HepG2 (cell line): ENCODE measurements around the gene C6orf136. TPM values are rescaled to one million over a fixed set of nuclear protein-coding genes. Genes with fewer than 3 reads are reported as not detected.

ENCODE experiments used
- ATAC-seq: fragments of 200-7000 bp; cut with Tn5 transposase; 3 replicates; pipeline ENCODE4 v1.9.1; 2020; ENCODE audit warnings: mild to moderate bottlenecking, moderate library complexity
- BruUV-seq: library from RNA; stranded (reverse); fragments of 400-500 nt; replicated peaks from 2 replicates; lab custom pipeline; 2021; lab: Mats Ljungman, UMichigan
- CTCF ChIA-PET: fragments of 300-600 bp; formaldehyde crosslinking; extraction: SDS; loops from one replicate; lab custom pipeline; 2021; ENCODE audit warnings: low total read pairs, inconsistent platforms, low intra/inter-chr PET ratio; lab: Yijun Ruan, JAX
- POLR2A ChIA-PET: fragments of 350-600 bp; sonication (Branson Sonifier 250); formaldehyde crosslinking; loops from one replicate; lab custom pipeline; 2020; ENCODE audit warnings: antibody characterized with exemption, inconsistent platforms; lab: Yijun Ruan, JAX
- DNase-seq: peaks from one replicate; pipeline ENCODE4 v3.0.0-alpha.2; 2015; ENCODE audit warnings: low spot score
- FAIRE-seq: peaks from 3 replicates; lab custom pipeline; 2011; peaks lifted over from hg19 to GRCh38; lab: Jason Lieb, UNC
- H2AFZ ChIP-seq: one replicate; pipeline ENCODE4 v1.6.1; 2011; ENCODE audit warnings: low read length, inconsistent platforms
- H3K27ac ChIP-seq: fragments of 300-600 bp; 3 replicates; pipeline ENCODE4 v1.8.0; 2011; ENCODE audit warnings: mixed run types, mild to moderate bottlenecking, mixed read lengths, low read length, inconsistent platforms; ENCODE audit not compliant: insufficient read depth; ENCODE audit errors: extremely low read length
- H3K27me3 ChIP-seq, 2 experiments: fragments of 200-600 bp in 1 of 2; 2 replicates in 1 of 2; 3 replicates in 1 of 2; pipeline versions ENCODE4 v1.6.0 to v1.8.0; 2011; ENCODE audit warnings: low read length in 2 of 2, mild to moderate bottlenecking in 2 of 2, moderate library complexity in 2 of 2, inconsistent platforms in 1 of 2; ENCODE audit not compliant: insufficient read depth in 2 of 2, control insufficient read depth in 1 of 2
- H3K36me3 ChIP-seq, 2 experiments: fragments of 200-600 bp in 1 of 2; replicated peaks in 1 of 2; 2 replicates in 1 of 2; 3 replicates in 1 of 2; pipeline versions ENCODE4 v1.5.1 to v1.8.0; 2011; ENCODE audit warnings: low read length in 2 of 2, inconsistent platforms in 1 of 2; ENCODE audit not compliant: insufficient read depth in 2 of 2, control insufficient read depth in 1 of 2
- H3K4me1 ChIP-seq: 2 replicates; pipeline ENCODE4 v1.5.1; 2012; ENCODE audit warnings: low read length, inconsistent platforms; ENCODE audit not compliant: insufficient read depth
- H3K4me2 ChIP-seq: 2 replicates; pipeline ENCODE4 v1.6.0; 2011; ENCODE audit warnings: low read depth, low read length, inconsistent platforms
- H3K4me3 ChIP-seq, 3 experiments: fragments of 200-600 bp in 1 of 3; sonication (generic), shearing (Covaris generic) in 1 of 3; replicated peaks in 1 of 3; 2 replicates each; pipeline ENCODE4 v1.5.1; 2011 to 2016; ENCODE audit warnings: low read length in 3 of 3, inconsistent platforms in 2 of 3, low read depth in 2 of 3, mild to moderate bottlenecking in 2 of 3, control low read depth in 1 of 3, mixed read lengths in 1 of 3; ENCODE audit not compliant: insufficient read depth in 1 of 3
- H3K79me2 ChIP-seq: one replicate; pipeline ENCODE4 v1.6.1; 2011; ENCODE audit warnings: low read length, inconsistent platforms; ENCODE audit not compliant: insufficient read depth
- H3K9ac ChIP-seq: 2 replicates; pipeline ENCODE4 v1.6.0; 2011; ENCODE audit warnings: mild to moderate bottlenecking, low read depth, low read length, inconsistent platforms; ENCODE audit not compliant: insufficient read depth
- H3K9me3 ChIP-seq: 2 replicates; pipeline ENCODE4 v1.5.1; 2012; ENCODE audit warnings: mild to moderate bottlenecking, low read length
- H4K20me1 ChIP-seq: 2 replicates; pipeline ENCODE4 v1.6.0; 2011; ENCODE audit warnings: inconsistent platforms, mild to moderate bottlenecking, low read length, moderate library complexity; ENCODE audit not compliant: insufficient read depth
- ATF5 ChIP-seq: sonication (generic); formaldehyde crosslinking; IDR thresholded peaks from 2 replicates; pipeline ENCODE4 v1.4.0; 2020; ENCODE audit warnings: mild to moderate bottlenecking, low read depth, missing genetic modification reagents
- CCAR2 ChIP-seq: fragments of 200-400 bp; formaldehyde crosslinking; optimal IDR thresholded peaks from 2 replicates; pipeline ENCODE3; 2018; ENCODE audit warnings: low read depth, mild to moderate bottlenecking, low read length, moderate library complexity
- CEBPB ChIP-seq: IDR thresholded peaks from 2 replicates; pipeline ENCODE4 v1.6.1; 2011; ENCODE audit warnings: low read depth, low read length, improper control_type of control experiment, borderline replicate concordance
- FOXP4 ChIP-seq: sonication (generic); formaldehyde crosslinking; IDR thresholded peaks from 2 replicates; pipeline ENCODE4 v1.4.0; 2020; ENCODE audit warnings: missing genetic modification reagents
- PBX3 ChIP-seq: sonication (generic); formaldehyde crosslinking; IDR thresholded peaks from 2 replicates; pipeline ENCODE4 v1.8.1; 2023; ENCODE audit warnings: missing genetic modification reagents, inconsistent platforms, borderline replicate concordance
- RBAK ChIP-seq: sonication (generic); formaldehyde crosslinking; IDR thresholded peaks from 2 replicates; pipeline ENCODE4 v1.5.1; 2020; ENCODE audit warnings: mild to moderate bottlenecking, missing genetic modification reagents
- ZBTB37 ChIP-seq: sonication (generic); formaldehyde crosslinking; IDR thresholded peaks from 2 replicates; pipeline ENCODE4 v1.4.0; 2020; ENCODE audit warnings: mild to moderate bottlenecking, missing genetic modification reagents
- ZNF275 ChIP-seq: sonication (generic); formaldehyde crosslinking; IDR thresholded peaks from 2 replicates; pipeline ENCODE4 v1.8.0; 2022; ENCODE audit warnings: missing genetic modification reagents, mild to moderate bottlenecking, inconsistent platforms, borderline replicate concordance
- ZNF280D ChIP-seq: sonication (generic); formaldehyde crosslinking; IDR thresholded peaks from 2 replicates; pipeline ENCODE4 v1.5.1; 2020; ENCODE audit warnings: mild to moderate bottlenecking, missing genetic modification reagents
- WGBS: methylation state at CpG from one replicate; pipeline ENCODE4 v1.1.6; 2017; ENCODE audit warnings: low lambda C conversion rate; 5-methylcytosine and 5-hydroxymethylcytosine counted together
- in situ Hi-C: cut with HindIII; loops from 2 replicates; pipeline ENCODE4 v1.10.0; 2017; ENCODE audit warnings: low pct_unique_long_range_greater_than_20kb; ENCODE audit not compliant: extremely low pct_ligation_motif_present
- intact Hi-C: fragments of 100-400 bp; cut with micrococcal nuclease; formaldehyde crosslinking; loops from one replicate; pipeline ENCODE4 v1.10.0; 2022; ENCODE audit not compliant: unreplicated experiment
- polyA plus RNA-seq, 8 experiments: library from polyadenylated mRNA; depleted of rRNA in 3 of 8; stranded (reverse) in 7 of 8; unstranded in 1 of 8; fragments of >200 nt; fragmentation: Illumina TruSeq in 4 of 8; extraction: Trizol in 4 of 8; gene quantifications; 2 replicates each; pipeline versions ENCODE4 v1.2.1 to v1.2.3, GENCODE V29; 2011 to 2016; ENCODE audit warnings: low read depth in 4 of 8, missing spikeins in 1 of 8, mixed read lengths in 1 of 8; ENCODE audit not compliant: insufficient read depth in 1 of 8
- total RNA-seq, 5 experiments: library from RNA; depleted of rRNA; stranded (reverse); fragments of >200 nt; fragmentation: Illumina TruSeq; extraction: Trizol; gene quantifications; 2 replicates each; pipeline ENCODE4 v1.2.3, GENCODE V29; 2016; ENCODE audit warnings: low read depth in 1 of 5

C6orf136 gene
- total and polyA plus RNA-seq, 2 of the 13 experiments (the other 11 are each of a cell fraction or from before 2014, with no cell fraction given) = 12.0 to 26.2 TPM

- peak; percentile 87 for TF ChIP-seq FOXP4 (CRISPR knock-in tag)
- TF ChIP-seq RBAK (CRISPR knock-in tag) = no peak
- no peak for TF ChIP-seq CCAR2
- TF ChIP-seq PBX3 (CRISPR knock-in tag) = no peak
Observed at GRCh38 chr6:30654798-30655742, 8.1 kb downstream of the C6orf136 start (continued).

- no peak for FAIRE-seq
- H4K20me1 ChIP-seq = no peaks in the 10 kb centered on the region
- no peaks in the 10 kb centered on the region for H3K9me3 ChIP-seq
- H3K27ac ChIP-seq = peak overlapping the region; percentile 80
- 93% methylated on average over 3 of the region's 3 CpGs for WGBS
- no peak overlapping the region for H3K4me3 ChIP-seq
- ChIA-PET POLR2A (interaction anchor here (0.8 to 4.8 kb wide), 11 partner anchors 8 to 42 kb away, joined by 3 to 36 read pairs (median 5); partner anchors contain the start of genes ATAT1, C6orf136, DHX16 and MRPS18B), CTCF (no interaction called here)
- no peak overlapping the region for H3K9ac ChIP-seq
- peak overlapping the region; percentile 61 for H3K4me2 ChIP-seq
- no TSS peak for BruUV-seq
- no peak for DNase-seq
- H3K4me1 ChIP-seq = peaks cover 53% of the 10 kb centered on the region
- no peaks in the 10 kb centered on the region for H3K79me2 ChIP-seq
- H3K27me3 ChIP-seq = no peaks in the 10 kb centered on the region
- intact Hi-C loops = loop anchor here (2.0 to 5.0 kb wide), 2 partner anchors 17 to 38 kb away; partner anchors contain the start of genes DHX16, MRPS18B and PPP1R10
- peaks cover 32 to 76% of the 10 kb centered on the region in 2 experiments for H3K36me3 ChIP-seq
- in situ Hi-C loops = no loop called here
- ATAC-seq = no peak
- no peak overlapping the region for H2AFZ ChIP-seq
- TF ChIP-seq ZNF275 (0 out of 2 replicates have a peak, but pooled peaks have one; percentile 25), ZNF280D (0 out of 2 replicates have a peak, but pooled peaks have one; percentile 3), ATF5 (CRISPR knock-in tag) (no peak), ZBTB37 (CRISPR knock-in tag) (no peak), CEBPB (no peak)
Observed at GRCh38 chr6:30655743-30656094, 8.8 kb downstream of the C6orf136 start.
